Body of pancreas (tissue), 4 donors: ENCODE measurements around the gene CDK18. TPM values are rescaled to one million over a fixed set of nuclear protein-coding genes. Genes with fewer than 3 reads are reported as not detected.

Source experiments
- ATAC-seq: fragments of 150-250 bp; one replicate; pipeline ENCODE4 v1.9.1; 2016
- DNase-seq, 4 donors: peaks; one replicate each; pipeline ENCODE4 v3.0.0-alpha.2; 2019
- H3K27ac ChIP-seq, 4 donors: fragments of 200-600 bp; sonication (generic); 1 replicate in 3 of 4; 2 replicates in 1 of 4; pipeline versions ENCODE4 v1.5.1 to v1.6.1; 2016 to 2019; ENCODE audit warnings: mild to moderate bottlenecking in 1 of 4, mixed read lengths in 1 of 4, moderate library complexity in 1 of 4
- H3K27me3 ChIP-seq, 2 donors: fragments of 200-600 bp; sonication (generic); one replicate each; pipeline ENCODE4 v1.6.0; 2016; ENCODE audit warnings: mild to moderate bottlenecking in 1 of 2
- H3K36me3 ChIP-seq, 2 donors: fragments of 200-600 bp; sonication (generic); replicated peaks in 1 of 2; 2 replicates each; pipeline ENCODE4 v1.5.1; 2016; ENCODE audit warnings: low read depth in 2 of 2; ENCODE audit not compliant: insufficient read depth in 1 of 2
- H3K4me1 ChIP-seq: fragments of 200-600 bp; sonication (generic); one replicate; pipeline ENCODE4 v1.6.0; 2016
- H3K4me3 ChIP-seq, 2 donors: fragments of 200-600 bp; sonication (generic); 1 replicate in 1 of 2; 2 replicates in 1 of 2; pipeline ENCODE4 v1.5.1; 2016 to 2019
- H3K9me3 ChIP-seq, 3 donors: fragments of 200-600 bp; sonication (generic); 1 replicate in 2 of 3; 2 replicates in 1 of 3; pipeline ENCODE4 v1.5.1; 2016
- POLR2A ChIP-seq, 3 donors: fragments of 450-650 bp; IDR thresholded peaks; one replicate each; pipeline ENCODE4 v1.6.1; 2016; ENCODE audit warnings: antibody characterized with exemption in 3 of 3, mild to moderate bottlenecking in 2 of 3
- WGBS, 2 donors: methylation state at CpG; one replicate each; pipeline ENCODE4 v1.1.5; 2017; 5-methylcytosine and 5-hydroxymethylcytosine counted together
- intact Hi-C: fragments of 100-400 bp; cut with DNase I; formaldehyde crosslinking; loops from one replicate; pipeline ENCODE4 v1.15.1; 2023
- total RNA-seq, 2 donors: library from RNA; depleted of rRNA; stranded (reverse); fragments of >200 nt; gene quantifications; one replicate each; pipeline ENCODE4 v1.1.0, GENCODE V29; 2016
- TF ChIP-seq, protein P1 (sequence below), 7 experiments: fragments of 450-650 bp in 4 of 7; fragments of 200-600 bp in 3 of 7; sonication (generic) in 3 of 7; IDR thresholded peaks; one replicate each; pipeline ENCODE4 v1.5.1; 2016 to 2019; ENCODE audit warnings: antibody characterized with exemption in 7 of 7

CDK18 gene
- total RNA-seq, 2 donors from 2014 or later, result 28.0 to 28.7 TPM

DNA sequence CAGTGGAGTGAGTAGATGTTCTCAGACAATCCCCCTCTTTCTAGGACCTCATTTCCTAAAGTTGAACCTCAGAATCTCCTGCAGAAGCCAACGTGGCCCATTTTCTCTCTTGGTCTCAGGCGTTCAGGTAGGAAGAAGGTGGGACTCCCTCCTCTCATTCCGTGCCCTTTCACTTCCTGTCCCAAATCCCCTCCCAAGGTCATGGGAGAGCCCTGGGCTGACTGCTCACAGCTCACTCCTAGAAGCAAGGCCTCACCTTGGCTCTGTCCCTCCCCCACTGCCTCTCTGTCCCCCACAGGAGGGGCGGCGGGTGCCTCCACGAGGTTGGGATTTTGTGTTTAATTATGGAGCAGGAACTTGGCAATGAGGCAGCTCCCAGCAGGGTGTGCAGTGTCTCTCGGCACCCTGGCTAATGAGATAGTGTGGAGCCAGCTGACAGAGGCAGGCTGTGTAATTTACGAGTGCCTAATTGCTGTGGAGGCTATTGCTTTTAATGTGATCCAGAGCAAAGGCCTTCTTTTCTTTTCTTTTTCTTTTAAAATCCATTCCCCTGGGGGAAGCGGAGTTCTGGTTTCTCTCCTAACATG is 9.1 kb upstream of the CDK18 start:
- Histone ChIP-seq H3K27me3 (no peaks in the 10 kb centered on the region), H3K9me3 (no peaks in the 10 kb centered on the region), H3K4me1 (peaks cover 30% of the 10 kb centered on the region), H3K36me3 (no peaks in the 10 kb centered on the region), H3K4me3 (no peak overlapping the region), H3K27ac (peak overlapping the region in 2 of 4 donors; percentile 12 to 48)
- DNase-seq (peak in 2 of 4 donors; percentile 13 to 36), ATAC-seq (peak; percentile 38)
- intact Hi-C loops, result no loop called here
- whole genome bisulfite sequencing, 2 donors, result 41 to 42% methylated on average over 9 of the region's 9 CpGs
- no peak for TF ChIP-seq POLR2A (IDR thresholded peaks at IDR 0.05)
- TF ChIP-seq, protein P1, sequence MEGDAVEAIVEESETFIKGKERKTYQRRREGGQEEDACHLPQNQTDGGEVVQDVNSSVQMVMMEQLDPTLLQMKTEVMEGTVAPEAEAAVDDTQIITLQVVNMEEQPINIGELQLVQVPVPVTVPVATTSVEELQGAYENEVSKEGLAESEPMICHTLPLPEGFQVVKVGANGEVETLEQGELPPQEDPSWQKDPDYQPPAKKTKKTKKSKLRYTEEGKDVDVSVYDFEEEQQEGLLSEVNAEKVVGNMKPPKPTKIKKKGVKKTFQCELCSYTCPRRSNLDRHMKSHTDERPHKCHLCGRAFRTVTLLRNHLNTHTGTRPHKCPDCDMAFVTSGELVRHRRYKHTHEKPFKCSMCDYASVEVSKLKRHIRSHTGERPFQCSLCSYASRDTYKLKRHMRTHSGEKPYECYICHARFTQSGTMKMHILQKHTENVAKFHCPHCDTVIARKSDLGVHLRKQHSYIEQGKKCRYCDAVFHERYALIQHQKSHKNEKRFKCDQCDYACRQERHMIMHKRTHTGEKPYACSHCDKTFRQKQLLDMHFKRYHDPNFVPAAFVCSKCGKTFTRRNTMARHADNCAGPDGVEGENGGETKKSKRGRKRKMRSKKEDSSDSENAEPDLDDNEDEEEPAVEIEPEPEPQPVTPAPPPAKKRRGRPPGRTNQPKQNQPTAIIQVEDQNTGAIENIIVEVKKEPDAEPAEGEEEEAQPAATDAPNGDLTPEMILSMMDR (IDR thresholded peaks at IDR 0.05), result no peak

DNA sequence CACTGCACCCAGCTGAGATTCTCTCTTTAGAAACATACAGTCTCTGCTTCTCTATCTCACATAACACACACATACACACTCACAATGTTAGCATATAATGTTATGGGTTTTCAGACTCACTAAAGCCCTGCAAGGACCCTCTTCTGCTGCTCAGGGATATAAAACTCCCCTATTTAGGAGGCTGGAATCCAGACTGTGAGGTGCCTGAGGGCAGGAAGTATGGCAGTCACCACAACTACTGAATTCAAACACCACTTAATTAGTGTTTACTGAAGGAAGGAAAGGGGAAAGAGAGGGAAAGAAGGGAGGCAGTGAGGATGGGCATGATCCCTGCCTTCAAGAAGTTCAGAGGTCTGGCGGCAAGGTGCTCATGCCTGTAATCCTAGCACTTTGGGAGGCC is 7.8 kb upstream of the CDK18 start:
- H3K4me3 ChIP-seq, result no peak overlapping the region
- no peak for ATAC-seq
- no peaks in the 10 kb centered on the region for H3K27me3 ChIP-seq
- H3K36me3 ChIP-seq, result no peaks in the 10 kb centered on the region
- TF ChIP-seq POLR2A (IDR thresholded peaks at IDR 0.05), result no peak
- TF ChIP-seq, protein P1 (IDR thresholded peaks at IDR 0.05), result no peak
- intact Hi-C loops, result no loop called here
- WGBS, 2 donors, result 100% methylated on average over 1 of the region's 1 CpG
- no peak overlapping the region for H3K27ac ChIP-seq
- no peaks in the 10 kb centered on the region for H3K9me3 ChIP-seq
- peaks cover 29% of the 10 kb centered on the region for H3K4me1 ChIP-seq
- no peak for DNase-seq

DNA sequence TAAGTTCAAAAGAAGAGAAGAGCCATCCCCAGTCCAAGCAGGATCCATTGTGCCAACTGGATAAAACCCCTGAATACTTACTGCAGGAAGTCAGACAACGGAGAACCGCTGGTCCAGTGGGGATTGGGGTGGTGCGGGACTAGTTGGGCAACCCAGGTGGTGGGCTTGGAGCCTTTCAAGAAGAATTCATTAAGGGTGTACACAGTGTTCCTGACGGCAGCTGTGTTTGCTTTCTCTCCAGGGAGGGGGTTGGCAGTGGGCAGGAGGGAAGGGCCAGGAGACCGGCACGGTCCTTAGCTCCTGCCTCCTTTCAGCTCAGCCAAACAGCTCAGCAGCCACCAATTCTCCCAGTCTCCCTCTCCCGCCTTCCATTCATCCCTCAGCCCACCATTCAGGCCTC is 7.1 kb upstream of the CDK18 start:
- whole genome bisulfite sequencing, 2 donors, result 79% methylated on average over 7 of the region's 7 CpGs
- DNase-seq, result no peak
- no peaks in the 10 kb centered on the region for H3K9me3 ChIP-seq
- TF ChIP-seq, protein P1 (IDR thresholded peaks at IDR 0.05), result no peak
- no peak for TF ChIP-seq POLR2A (IDR thresholded peaks at IDR 0.05)
- no peak overlapping the region for H3K4me3 ChIP-seq
- no peak overlapping the region for H3K27ac ChIP-seq
- no peaks in the 10 kb centered on the region for H3K27me3 ChIP-seq
- intact Hi-C loops, result no loop called here
- H3K36me3 ChIP-seq, result no peaks in the 10 kb centered on the region
- ATAC-seq, result no peak
- H3K4me1 ChIP-seq, result peaks cover 22% of the 10 kb centered on the region

DNA sequence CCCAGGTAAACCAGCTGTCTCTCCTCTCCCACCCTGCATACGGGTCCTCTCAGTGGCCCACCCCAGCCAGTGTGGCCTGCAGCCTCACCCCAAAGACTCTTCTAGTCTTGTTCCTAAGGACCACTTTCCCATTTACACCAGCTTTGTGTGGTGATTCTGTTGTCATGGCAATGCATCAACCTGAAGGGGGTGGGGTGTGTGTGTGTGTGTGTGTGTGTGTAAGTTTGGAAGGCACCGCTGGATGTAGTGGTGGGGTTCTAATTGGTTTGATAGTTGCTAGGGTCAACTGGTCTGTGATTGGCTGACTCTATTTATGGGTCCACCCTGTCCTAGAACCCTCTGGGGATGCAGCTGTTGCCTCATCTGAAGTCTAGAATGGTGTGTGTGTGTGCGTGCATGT is 4.7 kb upstream of the CDK18 start:
- WGBS, 2 donors, result 73 to 80% methylated on average over 2 to 3 of the region's 3 CpGs

More for the DNA sequence above, 4.7 kb upstream of the CDK18 start:
- H3K27ac ChIP-seq, result no peak overlapping the region
- peaks cover 17% of the 10 kb centered on the region for H3K4me1 ChIP-seq
- H3K4me3 ChIP-seq, result no peak overlapping the region
- DNase-seq, result no peak
- TF ChIP-seq POLR2A (IDR thresholded peaks at IDR 0.05), result no peak
- TF ChIP-seq, protein P1 (IDR thresholded peaks at IDR 0.05), result no peak
- H3K27me3 ChIP-seq, result no peaks in the 10 kb centered on the region
- intact Hi-C loops, result no loop called here
- no peak for ATAC-seq
- no peaks in the 10 kb centered on the region for H3K36me3 ChIP-seq
- no peaks in the 10 kb centered on the region for H3K9me3 ChIP-seq
